IPS DF 4.7 (cell line): ENCODE data around the gene UBR7.
"Not testable (repeated sequence)": the region's sequence is repeated elsewhere in the genome, so short reads cannot be mapped to it uniquely, and the experiment has no call there.

ENCODE experiments used
- DNase-seq: peaks from one replicate; pipeline ENCODE4 v3.0.0-alpha.2; 2013; ENCODE audit warnings: low spot score; ENCODE audit errors: extremely low read depth

UBR7 gene

GRCh38 chr14:93195316-93195999 is 11.6 kb upstream of the UBR7 start:
- DNase-seq, result no peak

- no peak for DNase-seq
Observed at GRCh38 chr14:93199031-93199430, 8.0 kb upstream of the UBR7 start.

- DNase-seq, result no peak
Observed at GRCh38 chr14:93200553-93200952, 6.5 kb upstream of the UBR7 start.

- DNase-seq, result no peak
Observed at GRCh38 chr14:93201155-93201704, 5.8 kb upstream of the UBR7 start.

GRCh38 chr14:93207468-93208308 is 632 bp downstream of the UBR7 start:
- no peak for DNase-seq

GRCh38 chr14:93212432-93212831 is 5.4 kb downstream of the UBR7 start:
- DNase-seq, result no peak

- DNase-seq, result no peak
Observed at GRCh38 chr14:93214598-93214997, 7.5 kb downstream of the UBR7 start.

- DNase-seq, result no peak
Observed at GRCh38 chr14:93219103-93219726, 12.2 kb downstream of the UBR7 start.

- no peak for DNase-seq
Observed at GRCh38 chr14:93220509-93220908, 13.5 kb downstream of the UBR7 start.

- DNase-seq, result no peak
Observed at GRCh38 chr14:93223565-93223964, 16.5 kb downstream of the UBR7 start.

- no peak for DNase-seq
Observed at GRCh38 chr14:93228550-93228949, 21.5 kb downstream of the UBR7 start.

- DNase-seq, result no peak
Observed at GRCh38 chr14:93230539-93230938, 23.5 kb downstream of the UBR7 start.

GRCh38 chr14:93231129-93231979 is 24.3 kb downstream of the UBR7 start:
- no peak for DNase-seq

- DNase-seq, result no peak
Observed at GRCh38 chr14:93232159-93232558, 25.1 kb downstream of the UBR7 start.

- not testable (repeated sequence) for DNase-seq
Observed at GRCh38 chr14:93233078-93233477, 26.0 kb downstream of the UBR7 start.

GRCh38 chr14:93234798-93235197 is 27.7 kb downstream of the UBR7 start:
- DNase-seq, result no peak

- no peak for DNase-seq
Observed at GRCh38 chr14:93239869-93240677, 33.0 kb downstream of the UBR7 start.

GRCh38 chr14:93240678-93241000 is 33.6 kb downstream of the UBR7 start:
- DNase-seq, result no peak

GRCh38 chr14:93245764-93246420 is 38.8 kb downstream of the UBR7 start:
- no peak for DNase-seq

- no peak for DNase-seq
Observed at GRCh38 chr14:93246534-93246933, 39.5 kb downstream of the UBR7 start.
